NCI-H146 (cell line): ENCODE measurements around the gene SHB.
A peak's percentile ranks its signal among the peaks of the same experiment; 100 is the strongest.

ENCODE experiments used
- DNase-seq: peaks from one replicate; lab custom pipeline; 2025; lab: John Stamatoyannopoulos, UW

SHB gene

GRCh38 chr9:37929441-37929895 is 139.6 kb downstream of the SHB start:
- DNase-seq = no peak

- no peak for DNase-seq
These were observed 140.2 kb downstream of the SHB start for GRCh38 chr9:37928552-37929430.

GRCh38 chr9:37927601-37928551 is 141.2 kb downstream of the SHB start:
- DNase-seq = no peak

GRCh38 chr9:37927132-37927531 is 141.9 kb downstream of the SHB start:
- peak; percentile 82 for DNase-seq

GRCh38 chr9:37926737-37927118 is 142.3 kb downstream of the SHB start:
- no peak for DNase-seq

GRCh38 chr9:37925786-37926736 is 143.0 kb downstream of the SHB start:
- no peak for DNase-seq

- DNase-seq = no peak
These were observed 144.0 kb downstream of the SHB start for GRCh38 chr9:37925006-37925405.

GRCh38 chr9:37924538-37924937 is 144.5 kb downstream of the SHB start:
- no peak for DNase-seq

GRCh38 chr9:37923796-37924427 is 145.1 kb downstream of the SHB start:
- DNase-seq = peak; percentile 70

- DNase-seq = no peak
These were observed 145.8 kb downstream of the SHB start for GRCh38 chr9:37923118-37923795.

- no peak for DNase-seq
These were observed 146.5 kb downstream of the SHB start for GRCh38 chr9:37922363-37923117.

- no peak for DNase-seq
These were observed 147.3 kb downstream of the SHB start for GRCh38 chr9:37921546-37922300.

GRCh38 chr9:37921168-37921510 is 147.9 kb downstream of the SHB start:
- no peak for DNase-seq

GRCh38 chr9:37920471-37921167 is 148.4 kb downstream of the SHB start:
- peak; percentile 9 for DNase-seq

- no peak for DNase-seq
These were observed 149.1 kb downstream of the SHB start for GRCh38 chr9:37919956-37920335.

GRCh38 chr9:37919246-37919955 is 149.6 kb downstream of the SHB start:
- no peak for DNase-seq

GRCh38 chr9:37918665-37919170 is 150.3 kb downstream of the SHB start:
- no peak for DNase-seq
